Stimulated activated CD8-positive, alpha-beta memory T cell treated with anti-CD3 and anti-CD28 coated beads, Interleukin-4, amount 100 ng/mL, for 24 hours (primary cell): ENCODE measurements around the gene PTPN6.
A peak's percentile ranks its signal among the peaks of the same experiment; 100 is the strongest.

ENCODE experiments used
- DNase-seq: peaks from one replicate; pipeline ENCODE4 v3.0.0-alpha.2; 2020; ENCODE audit warnings: low read depth

Gene PTPN6

DNA sequence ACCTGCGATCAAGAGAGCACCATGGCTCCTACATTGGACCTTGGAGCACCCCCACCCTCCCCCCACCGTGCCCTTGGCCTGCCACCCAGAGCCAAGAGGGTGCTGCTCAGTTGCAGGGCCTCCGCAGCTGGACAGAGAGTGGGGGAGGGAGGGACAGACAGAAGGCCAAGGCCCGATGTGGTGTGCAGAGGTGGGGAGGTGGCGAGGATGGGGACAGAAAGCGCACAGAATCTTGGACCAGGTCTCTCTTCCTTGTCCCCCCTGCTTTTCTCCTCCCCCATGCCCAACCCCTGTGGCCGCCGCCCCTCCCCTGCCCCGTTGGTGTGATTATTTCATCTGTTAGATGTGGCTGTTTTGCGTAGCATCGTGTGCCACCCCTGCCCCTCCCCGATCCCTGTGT lies 9.4 kb upstream of the PTPN6 start:
- no peak for DNase-seq

DNA sequence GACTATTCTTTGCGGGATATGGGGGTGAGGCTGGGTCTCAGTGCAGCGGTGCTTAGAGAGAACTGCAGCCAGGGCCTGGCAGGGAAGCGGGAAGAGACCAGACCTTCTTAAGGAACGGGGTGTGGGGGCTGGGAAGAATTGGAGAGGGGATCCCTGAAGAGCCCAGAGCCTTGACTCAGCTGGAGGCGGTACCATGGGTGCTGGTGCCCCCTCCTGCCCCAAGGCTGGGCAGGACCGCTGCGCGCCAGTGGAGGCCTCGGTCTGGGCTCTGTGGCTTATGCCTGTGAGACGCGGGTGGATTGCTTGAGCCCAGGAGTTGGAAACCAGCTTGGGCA lies 8.9 kb upstream of the PTPN6 start:
- DNase-seq, result no peak

DNA sequence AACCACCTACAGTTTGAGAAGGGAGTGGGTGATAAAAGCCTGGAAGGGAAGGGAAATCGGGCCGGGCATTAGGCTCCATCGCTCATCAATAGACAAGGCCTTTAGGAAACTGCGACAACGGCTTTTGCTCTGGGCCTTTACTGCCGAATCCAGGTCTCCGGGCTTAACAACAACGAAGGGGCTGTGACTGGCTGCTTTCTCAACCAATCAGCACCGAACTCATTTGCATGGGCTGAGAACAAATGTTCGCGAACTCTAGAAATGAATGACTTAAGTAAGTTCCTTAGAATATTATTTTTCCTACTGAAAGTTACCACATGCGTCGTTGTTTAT lies 7.8 kb upstream of the PTPN6 start:
- DNase-seq, result no peak

DNA sequence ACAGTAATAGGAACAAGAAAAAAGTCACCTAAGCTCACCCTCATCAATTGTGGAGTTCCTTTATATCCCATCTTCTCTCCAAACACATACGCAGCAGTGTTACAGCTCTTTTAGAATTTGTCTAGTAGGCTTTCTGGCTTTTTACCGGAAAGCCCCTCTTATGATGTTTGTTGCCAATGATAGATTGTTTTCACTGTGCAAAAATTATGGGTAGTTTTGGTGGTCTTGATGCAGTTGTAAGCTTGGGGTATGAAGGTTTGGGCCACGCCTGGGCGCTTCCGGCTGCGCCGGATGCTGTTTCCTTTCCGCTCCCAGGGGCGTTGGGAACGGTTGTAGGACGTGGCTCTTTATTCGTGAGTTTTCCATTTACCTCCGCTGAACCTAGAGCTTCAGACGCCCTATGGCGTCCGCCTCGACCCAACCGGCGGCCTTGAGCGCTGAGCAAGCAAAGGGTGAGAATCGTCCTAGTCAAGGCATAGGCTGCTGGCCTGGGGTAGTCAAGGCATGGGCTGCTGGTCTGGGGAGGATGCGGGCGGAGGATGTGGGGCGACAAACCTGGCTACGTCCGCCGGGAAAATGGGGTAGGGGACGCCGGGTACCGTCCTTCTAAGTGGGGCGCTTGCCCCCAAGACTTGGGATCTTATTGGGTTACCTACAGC lies 7.3 kb upstream of the PTPN6 start, which contains the start of the genes C12orf57 and RNU7-1:
Gene C12orf57, plus strand, starts transcription at position 301 of the 659 bp plus-strand sequence. Its CDS starts 100 bp downstream, at position 401.
Gene RNU7-1, plus strand, starts transcription at position 95 of the 659 bp plus-strand sequence.
- DNase-seq, result peak; percentile 66

DNA sequence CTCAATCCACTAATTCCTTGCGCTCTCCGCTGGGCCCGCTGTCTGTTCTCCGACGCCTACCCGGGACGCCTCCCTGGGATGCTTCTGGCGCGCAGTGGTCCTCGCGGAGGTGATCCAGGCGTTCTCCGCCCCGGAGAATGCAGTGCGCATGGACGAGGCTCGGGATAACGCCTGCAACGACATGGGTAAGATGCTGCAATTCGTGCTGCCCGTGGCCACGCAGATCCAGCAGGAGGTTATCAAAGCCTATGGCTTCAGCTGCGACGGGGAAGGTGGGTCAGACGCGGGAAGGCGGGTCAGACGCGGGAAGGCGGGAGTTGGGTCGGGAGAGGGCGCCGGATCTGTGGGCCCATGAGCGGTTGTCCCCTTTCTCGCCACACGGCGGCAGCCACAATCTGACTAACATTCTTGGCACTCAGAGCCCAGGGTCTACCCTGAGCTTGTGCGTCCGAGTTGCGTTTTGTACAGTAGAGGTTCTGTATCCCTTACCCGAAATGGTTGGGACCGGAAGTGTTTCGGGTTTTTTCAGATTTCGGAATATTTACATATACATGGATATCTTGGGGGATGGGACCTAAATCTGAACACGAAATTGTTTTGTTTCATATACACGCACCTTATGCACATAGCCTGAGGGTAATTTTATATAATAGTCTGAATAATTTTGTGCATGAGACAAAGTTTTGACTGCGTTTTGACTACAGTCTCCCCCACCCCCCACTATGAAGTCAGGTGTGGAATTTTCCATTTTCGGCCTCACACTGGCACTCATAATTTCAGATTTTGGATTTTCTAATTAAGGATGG lies 6.6 kb upstream of the PTPN6 start:
- peak; percentile 78 for DNase-seq

DNA sequence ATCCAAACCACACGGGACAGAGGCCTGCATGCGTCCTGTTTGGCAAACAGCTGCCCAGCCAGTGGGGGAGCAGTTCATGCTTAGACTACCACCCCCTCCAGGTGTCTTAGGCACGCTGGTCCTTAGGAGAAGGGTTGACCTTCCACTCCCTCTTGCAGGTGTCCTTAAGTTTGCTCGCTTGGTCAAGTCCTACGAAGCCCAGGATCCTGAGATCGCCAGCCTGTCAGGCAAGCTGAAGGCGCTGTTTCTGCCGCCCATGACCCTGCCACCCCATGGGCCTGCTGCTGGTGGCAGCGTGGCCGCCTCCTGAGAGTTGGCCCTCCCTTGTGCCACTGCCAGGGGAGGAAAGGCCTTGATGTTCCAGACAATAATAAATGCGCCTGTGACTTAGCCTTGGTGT lies 5.5 kb upstream of the PTPN6 start:
- no peak for DNase-seq

DNA sequence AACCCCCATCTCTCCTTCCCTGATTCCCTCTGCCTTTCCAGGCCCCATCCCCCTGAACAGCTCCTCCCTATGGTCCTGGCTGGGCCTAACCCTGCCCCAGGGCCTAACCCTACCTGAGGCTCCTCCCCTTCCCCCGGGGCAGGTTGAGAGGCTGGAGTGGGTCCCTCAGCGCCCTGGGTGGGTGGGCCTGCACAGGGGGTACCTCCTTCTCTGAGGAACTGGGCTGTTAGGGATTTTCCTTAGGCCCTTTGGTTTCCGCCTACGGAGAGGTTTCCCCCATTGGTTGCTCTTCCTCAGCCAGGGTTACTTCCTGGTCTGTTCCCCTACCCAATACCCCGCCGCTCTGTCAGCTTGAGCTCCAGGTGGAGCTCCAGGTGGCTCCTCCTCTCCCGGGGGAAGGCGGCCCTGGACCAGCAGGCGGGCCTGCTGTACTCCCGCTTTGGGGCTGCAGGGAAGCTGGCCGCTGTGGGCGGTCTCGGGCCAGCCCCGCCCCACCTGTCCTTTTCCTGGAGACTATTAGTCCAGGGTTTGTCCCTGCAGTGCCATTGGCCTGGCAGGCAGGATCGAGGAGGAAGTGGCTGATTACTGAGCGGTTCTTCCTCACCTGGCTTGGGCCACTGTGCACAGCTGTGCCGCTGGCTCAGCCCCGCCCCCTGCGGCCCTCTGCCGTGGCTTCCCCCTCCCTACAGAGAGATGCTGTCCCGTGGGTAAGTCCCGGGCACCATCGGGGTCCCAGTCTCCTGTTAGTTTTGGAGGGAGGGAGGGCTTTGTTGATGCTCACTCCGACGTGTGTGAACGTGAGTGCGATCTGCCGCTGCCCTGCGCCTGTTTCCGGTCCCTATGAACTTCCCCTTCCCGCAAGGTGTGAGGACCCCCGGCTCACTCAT lies 4.9 kb upstream of the PTPN6 start:
- DNase-seq, result no peak

DNA sequence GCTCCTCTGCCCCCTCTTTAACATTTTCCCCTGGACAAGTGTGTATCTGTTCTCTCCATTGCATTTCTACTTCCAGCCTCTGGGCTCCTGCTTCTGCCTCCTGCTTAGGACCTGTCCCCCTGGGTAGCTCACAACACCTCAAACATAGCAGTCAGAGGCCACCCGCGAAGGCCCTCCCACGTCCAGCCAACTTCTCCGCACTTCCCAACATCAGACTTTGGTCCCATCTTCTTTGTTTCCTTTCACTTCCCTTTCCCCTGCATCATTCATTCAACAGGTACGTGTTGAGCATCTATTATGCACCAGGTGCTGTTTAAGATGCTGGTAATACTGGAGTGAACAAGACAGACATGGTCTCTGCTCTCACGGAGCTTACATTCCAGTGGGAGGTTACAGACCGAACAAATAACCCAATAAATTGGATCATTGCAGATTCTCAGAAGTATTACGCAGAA lies 4.2 kb upstream of the PTPN6 start:
- no peak for DNase-seq

DNA sequence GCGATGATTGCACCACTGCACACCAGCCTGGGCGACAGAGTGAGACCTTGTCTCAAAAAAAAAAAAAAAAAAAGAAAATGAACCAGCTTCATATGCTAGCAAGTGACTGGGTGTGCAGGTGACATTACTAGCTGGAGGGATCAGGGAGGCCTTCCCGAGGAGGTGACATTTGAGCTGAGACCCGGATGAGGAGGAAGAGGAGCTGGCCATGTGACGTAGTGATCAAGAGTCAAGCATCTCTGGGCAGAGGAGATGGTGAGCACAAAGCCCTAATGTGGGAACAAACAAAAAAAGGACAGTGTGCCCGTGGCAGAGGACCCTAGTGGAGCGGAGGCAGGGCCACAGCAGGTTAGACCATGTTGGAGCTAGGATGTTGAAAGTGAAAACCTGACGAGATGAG lies 3.5 kb upstream of the PTPN6 start:
- no peak for DNase-seq

DNA sequence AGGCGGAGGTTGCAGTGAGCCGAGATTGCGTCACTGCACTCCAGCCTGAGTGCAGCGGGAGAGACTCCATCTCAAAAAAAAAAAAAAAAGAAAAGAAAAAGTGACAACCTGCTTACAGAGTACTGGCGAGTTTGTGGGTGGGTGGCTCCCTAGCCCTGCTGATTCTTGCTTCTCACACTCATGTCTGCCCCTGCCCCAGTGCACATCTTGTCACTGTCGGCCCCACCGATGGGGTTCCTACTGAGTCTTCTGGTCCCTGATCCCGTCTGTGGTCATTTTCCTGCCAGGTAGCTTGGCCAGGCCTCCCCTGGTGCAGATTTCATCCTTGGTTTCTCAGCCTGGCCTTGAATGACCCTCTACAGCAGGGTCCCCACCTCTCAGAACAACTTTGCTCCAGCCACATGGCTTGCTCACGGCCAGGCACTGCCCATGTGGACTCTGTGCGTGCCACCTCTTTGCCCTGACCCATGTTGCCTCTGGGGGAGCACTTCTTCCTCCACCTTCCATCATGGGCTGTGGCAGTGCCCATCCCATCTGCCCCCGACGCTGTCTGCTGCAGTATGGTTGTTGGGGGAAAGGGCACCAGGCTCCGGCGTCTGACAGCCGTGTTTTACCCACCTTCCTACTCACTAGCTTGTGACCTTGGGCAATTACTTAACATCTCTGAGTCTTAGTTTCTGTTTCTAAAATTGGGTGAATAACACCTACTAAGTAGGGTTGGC lies 2.1 kb upstream of the PTPN6 start:
- DNase-seq, result no peak

DNA sequence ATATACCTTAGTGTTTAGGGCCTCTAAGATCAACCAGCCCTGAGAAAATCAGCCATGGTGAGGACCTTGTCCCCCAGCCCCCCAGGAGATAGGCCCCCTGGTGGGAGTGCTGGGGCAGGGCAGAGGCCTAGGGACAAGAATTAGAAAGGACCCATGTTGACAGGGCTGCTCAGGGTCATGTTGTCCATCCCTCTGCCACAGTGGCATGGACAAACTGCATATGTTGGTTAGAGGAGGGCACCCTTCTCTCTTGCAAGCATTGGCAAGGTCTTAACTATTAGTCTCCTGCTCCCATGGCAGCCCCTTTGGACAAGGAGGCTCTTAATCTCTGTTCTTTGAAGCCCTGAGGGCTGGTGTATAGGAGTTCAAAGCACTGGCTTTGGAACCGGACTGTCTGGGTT lies 755 bp upstream of the PTPN6 start:
- DNase-seq, result no peak

DNA sequence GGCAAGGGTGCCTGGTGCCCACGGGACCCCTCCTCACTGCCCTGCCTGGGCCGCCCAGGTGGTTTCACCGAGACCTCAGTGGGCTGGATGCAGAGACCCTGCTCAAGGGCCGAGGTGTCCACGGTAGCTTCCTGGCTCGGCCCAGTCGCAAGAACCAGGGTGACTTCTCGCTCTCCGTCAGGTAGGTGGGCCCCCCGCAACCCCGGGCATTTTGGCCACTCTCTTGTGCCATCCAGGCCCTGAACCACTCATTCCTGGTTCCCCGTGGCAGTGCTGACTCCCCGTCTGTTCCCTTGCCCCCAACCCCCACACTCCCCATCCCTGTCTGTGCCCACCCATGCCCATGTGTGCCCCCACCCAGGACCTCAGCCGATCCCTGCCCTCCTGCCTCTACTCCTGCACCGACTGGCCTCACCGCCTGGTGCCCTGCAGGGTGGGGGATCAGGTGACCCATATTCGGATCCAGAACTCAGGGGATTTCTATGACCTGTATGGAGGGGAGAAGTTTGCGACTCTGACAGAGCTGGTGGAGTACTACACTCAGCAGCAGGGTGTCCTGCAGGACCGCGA lies 480 bp downstream of the PTPN6 start:
- DNase-seq, result no peak

DNA sequence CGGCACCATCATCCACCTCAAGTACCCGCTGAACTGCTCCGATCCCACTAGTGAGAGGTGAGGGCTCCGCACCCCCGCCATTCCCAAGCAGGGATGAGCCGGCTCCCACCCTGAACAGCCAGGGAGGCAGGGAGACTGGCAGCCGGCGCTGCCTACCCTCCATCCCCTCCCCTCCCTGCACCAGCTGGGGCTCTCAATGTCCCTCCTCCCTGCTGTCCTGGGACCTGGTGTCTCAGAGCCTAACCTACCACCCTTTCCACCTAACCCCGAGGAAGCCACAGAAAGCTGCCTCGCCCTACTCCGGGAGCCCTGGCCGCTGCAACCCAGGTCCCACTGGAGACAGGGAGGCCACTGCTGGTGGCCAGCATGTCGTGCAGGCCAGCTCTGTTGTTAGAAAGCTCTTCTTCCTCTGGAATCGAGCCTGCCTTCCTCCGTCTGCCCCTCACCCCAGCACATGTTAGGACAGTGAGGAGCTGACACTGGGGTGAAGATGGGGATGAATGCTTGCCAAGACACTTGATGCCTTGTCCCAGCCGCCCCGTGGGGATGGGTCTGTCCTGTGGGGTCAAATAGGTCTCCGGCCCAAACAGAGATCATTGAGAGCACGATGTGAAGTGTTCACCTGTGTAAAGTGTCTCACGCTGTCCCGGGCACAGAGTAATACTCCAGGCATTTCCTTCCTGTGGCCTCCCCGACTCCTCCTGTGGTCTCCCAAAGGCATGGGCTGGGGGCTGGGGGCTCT lies 1.1 kb downstream of the PTPN6 start:
- no peak for DNase-seq

DNA sequence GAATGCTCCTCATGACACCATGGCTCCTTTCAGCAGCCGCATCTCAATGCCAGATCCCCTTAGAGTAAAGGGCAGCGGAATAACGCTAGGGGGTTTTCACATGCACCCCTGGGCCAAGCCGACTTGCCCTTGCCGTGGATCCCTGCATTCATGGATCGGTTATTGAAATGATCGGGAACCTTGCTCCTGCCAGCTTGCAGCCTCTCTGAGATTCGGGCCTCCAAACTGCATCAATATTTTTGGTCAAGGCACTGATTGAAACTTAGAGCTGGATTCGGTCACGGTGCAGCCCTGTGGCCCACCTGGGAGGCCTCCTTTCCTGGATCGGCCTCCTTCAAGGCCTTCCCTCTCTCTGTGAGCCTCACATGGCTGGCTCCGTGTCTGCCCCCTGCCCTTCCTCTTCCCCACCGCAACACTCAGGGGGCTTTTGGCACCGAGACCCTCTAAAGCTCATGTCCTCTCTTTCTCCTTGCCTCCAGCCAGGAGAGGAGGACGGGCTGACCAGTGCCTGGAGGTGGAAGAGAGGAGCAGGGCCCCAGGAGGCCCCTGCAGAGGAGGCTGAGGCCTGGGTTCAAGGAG lies 1.8 kb downstream of the PTPN6 start:
- no peak for DNase-seq

DNA sequence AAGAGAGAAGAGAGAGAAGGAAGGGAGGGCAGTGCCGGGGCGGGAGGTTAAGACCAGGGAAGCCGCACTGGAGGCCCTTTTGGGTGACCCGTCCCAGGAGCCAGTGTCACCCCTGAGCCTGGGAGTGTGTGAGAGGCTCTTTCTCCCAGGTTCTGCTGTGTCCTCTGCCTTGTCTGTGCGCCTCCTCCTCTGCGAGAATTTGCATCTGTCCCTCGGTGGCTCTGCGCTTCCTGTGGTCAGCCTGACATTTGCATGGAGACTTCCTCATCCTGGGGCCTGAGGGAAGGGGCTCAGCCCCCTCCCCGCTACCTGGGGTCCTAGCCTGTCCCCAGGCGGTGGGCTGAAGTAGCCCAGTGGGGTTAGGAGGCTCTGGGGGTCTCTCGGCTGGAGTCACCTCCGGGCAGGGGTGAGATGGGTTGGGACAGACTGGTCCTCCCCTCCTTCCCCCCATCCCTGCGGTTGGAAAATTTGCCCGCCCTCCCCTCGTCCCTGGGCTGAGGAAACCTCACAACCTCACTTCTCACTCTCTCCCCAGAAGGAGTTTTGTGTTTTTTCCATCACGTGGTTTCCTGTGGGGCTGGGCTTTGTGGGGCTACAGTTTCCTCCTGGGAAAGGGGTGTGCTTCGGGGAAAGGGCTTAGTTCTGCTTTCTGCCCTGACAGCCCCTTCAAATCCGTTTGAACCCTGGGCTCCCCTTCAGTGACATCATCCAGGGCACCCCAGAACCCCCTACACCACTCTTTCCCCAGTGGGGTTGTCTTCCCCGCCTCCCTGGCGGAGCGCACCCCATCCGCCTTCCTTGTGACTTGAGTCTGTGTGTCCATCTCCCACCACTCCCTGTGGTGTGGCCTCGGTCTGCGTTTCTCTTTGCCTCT lies 2.5 kb downstream of the PTPN6 start:
- DNase-seq, result peak; percentile 83

DNA sequence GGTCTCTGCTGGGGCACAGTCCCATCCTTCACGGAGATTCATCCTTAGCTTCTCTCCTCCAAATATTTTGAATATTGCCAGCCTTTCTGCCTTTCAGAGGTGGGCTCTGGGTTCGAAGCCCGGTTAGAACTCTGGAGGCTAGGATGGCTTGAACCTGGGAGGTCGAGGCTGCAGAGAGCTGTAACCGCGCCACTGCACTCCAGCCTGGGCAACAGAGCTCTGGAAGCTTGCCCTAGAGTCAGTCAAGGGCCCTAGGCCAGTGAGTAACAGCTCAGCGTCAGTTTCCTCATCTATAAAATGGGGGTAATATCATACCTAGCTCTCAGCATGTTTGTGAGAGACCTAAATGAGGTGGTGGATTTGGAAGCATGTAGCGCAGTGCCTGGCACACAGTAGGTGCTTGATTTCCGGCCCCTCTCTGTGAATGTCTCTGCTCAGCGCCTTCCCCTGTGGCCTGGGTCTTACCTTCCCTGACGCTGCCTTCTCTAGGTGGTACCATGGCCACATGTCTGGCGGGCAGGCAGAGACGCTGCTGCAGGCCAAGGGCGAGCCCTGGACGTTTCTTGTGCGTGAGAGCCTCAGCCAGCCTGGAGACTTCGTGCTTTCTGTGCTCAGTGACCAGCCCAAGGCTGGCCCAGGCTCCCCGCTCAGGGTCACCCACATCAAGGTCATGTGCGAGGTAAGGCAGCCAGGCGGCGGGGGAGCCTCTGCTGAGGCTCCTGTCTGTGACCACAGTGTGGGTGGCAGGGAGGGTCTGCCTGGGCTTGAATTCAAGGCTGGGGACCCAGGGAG lies 3.4 kb downstream of the PTPN6 start:
- no peak for DNase-seq

DNA sequence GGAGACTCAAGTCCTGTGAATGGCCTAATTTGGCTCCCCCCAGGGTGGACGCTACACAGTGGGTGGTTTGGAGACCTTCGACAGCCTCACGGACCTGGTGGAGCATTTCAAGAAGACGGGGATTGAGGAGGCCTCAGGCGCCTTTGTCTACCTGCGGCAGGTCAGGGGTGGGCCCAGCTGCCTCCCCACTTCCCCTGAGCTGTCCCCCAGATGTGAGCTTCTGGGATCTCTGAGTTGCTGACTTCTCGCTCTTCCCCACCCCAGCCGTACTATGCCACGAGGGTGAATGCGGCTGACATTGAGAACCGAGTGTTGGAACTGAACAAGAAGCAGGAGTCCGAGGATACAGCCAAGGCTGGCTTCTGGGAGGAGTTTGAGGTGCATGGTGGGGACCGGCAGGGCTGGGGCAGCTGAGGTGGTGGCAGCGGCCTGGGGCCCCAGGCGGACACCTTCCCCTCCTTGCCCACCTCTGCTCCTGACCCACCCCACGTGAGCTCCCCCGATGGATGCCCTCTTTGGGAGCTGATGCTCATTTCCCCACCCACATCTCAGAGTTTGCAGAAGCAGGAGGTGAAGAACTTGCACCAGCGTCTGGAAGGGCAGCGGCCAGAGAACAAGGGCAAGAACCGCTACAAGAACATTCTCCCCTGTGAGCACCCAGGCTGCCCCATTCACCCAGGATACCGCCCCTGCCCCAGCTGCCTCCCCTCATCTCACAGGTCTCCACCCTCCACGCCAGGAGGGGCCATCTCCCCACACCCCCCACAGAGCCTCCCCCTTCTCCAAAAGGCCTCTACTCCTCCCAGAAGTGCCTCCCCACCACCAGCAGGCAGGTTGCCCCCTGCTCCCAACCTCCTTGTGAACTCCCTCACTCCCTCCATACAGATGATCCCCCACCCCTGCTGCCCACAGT lies 4.2 kb downstream of the PTPN6 start:
- no peak for DNase-seq
